HFF-Myc (cell line): Measurements from ENCODE around the gene NMNAT3.

Experiments
- DNase-seq: peaks from one replicate; pipeline ENCODE4 v3.0.0-alpha.2; 2011; ENCODE audit warnings: low read depth; ENCODE audit errors: extremely low read depth
- H3K4me3 ChIP-seq: replicated peaks from 2 replicates; pipeline ENCODE4 v1.5.1; 2011; ENCODE audit warnings: low read depth, mild to moderate bottlenecking, control low read depth, low read length
- TF ChIP-seq, protein P1 (sequence below): IDR thresholded peaks from 2 replicates; pipeline ENCODE4 v1.5.1; 2012; ENCODE audit warnings: mild to moderate bottlenecking, low read depth, low read length, control low read depth; ENCODE audit errors: missing control alignments

The NMNAT3 gene

DNA sequence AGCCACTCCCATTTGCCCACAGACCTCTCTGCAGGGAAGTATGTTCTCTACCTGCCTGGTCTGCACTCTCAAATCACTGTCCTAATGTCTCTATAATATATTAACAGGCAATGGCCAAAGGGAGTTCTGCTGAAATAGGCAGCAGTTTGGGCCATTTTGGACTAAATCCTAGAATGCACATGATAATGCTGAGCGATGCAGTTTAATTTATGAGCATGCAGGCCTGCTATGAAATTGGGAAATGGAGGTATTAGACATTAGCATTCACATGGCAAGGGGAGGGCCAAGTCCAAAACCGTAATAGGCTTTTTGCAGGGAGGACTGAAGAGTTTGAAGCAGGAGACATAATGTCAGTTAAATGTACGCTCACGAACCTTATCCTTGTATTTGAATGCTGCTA is 31.3 kb downstream of the NMNAT3 start:
- TF ChIP-seq, protein P1, sequence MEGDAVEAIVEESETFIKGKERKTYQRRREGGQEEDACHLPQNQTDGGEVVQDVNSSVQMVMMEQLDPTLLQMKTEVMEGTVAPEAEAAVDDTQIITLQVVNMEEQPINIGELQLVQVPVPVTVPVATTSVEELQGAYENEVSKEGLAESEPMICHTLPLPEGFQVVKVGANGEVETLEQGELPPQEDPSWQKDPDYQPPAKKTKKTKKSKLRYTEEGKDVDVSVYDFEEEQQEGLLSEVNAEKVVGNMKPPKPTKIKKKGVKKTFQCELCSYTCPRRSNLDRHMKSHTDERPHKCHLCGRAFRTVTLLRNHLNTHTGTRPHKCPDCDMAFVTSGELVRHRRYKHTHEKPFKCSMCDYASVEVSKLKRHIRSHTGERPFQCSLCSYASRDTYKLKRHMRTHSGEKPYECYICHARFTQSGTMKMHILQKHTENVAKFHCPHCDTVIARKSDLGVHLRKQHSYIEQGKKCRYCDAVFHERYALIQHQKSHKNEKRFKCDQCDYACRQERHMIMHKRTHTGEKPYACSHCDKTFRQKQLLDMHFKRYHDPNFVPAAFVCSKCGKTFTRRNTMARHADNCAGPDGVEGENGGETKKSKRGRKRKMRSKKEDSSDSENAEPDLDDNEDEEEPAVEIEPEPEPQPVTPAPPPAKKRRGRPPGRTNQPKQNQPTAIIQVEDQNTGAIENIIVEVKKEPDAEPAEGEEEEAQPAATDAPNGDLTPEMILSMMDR = no peak
- H3K4me3 ChIP-seq = no peak overlapping the region
- DNase-seq = no peak

DNA sequence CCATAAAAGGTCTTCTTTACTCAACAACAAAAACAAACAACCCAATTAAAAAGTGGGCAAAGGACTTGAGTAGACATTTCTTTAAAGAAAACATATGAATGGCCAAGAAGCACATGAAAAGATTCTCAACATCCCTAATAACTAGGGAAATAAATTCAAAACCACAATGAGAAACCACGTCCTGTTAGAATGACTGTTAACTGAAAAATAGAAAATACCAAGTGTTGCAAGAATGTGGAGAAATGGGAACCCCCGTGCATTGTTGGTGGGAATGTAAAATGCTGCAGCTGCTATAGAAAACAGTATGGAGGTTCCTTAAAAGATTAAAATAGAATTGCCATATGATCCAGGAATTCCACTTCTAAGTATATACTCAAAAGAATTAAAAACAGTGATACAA is 34.8 kb downstream of the NMNAT3 start:
- TF ChIP-seq, protein P1 = no peak
- no peak overlapping the region for H3K4me3 ChIP-seq
- DNase-seq = no peak

DNA sequence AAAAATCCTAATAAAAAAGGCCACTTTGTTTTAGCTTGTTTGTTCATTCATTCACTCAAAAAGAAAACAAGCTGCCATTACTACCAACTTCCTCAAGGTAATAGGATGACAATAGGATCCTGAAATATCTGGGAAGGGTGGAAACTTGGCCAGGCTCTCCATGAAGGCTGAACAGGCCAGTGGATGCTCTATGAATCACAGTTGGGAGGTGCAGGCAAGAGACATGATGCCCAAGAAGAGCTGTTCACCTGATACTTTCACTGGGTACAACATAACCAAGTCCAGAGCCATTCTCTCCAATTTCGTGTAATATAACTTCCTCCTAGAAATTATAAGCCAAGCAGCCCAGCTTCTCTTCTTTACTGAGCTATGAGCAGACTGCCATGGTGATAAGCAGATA is 37.3 kb downstream of the NMNAT3 start:
- H3K4me3 ChIP-seq = no peak overlapping the region
- TF ChIP-seq, protein P1 = no peak
- no peak for DNase-seq

DNA sequence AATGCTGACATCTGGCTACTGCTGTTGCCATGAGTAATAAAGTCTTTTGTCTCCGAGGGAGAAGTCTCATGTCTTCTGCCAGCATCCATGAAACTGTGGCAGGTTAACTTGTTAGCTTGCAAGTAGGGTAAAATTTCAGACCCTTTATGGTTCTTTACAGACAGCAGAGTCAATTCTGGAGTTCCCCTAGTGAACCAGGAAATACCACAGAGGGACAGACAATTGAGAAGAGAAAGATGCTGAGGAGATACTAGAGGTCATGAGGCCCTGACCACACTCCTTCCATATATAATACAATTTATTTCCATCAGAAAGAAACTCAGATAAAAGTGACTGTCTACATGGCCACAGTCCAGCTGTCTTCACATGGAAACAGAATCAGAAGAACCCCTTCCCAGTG is 38.1 kb downstream of the NMNAT3 start:
- no peak for DNase-seq
- TF ChIP-seq, protein P1 = no peak
- no peak overlapping the region for H3K4me3 ChIP-seq

DNA sequence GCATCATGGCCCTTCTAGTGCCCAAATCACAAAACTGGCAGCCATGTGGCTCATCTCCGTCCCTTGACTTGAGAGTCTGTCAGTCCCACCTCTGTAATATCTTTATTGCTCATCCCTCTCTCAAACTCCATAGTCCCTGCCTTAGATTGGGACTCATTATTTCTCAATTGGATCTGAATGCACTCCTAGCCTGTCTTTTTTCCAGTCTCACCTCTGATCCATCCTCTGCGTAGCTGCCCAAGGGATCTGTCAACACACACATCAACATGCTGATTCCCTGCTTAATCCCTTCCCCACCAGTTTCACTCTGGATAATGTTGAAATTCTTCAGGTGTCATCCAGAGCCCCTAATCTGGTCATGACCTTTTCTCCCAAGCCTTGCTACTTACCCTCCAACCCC is 39.3 kb downstream of the NMNAT3 start:
- TF ChIP-seq, protein P1 = no peak
- H3K4me3 ChIP-seq = no peak overlapping the region
- DNase-seq = no peak

DNA sequence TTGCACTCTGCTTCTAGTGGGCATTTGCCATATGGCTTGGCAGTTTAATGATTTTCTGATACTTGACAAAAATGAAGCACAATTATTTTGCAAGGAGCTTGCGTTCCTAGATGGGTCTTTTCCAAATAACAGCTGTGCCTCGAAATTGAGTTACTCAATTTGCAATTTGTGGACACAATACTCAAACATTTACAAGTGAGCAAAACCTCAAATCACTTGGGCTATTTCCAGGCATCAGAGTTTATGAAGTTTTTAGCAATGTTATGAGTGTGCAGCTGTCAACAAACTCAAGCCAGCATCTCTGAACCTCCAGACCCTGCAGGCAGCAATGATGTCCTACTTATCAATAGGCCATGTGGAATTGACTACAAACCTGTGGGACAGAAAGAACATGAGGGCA is 41.3 kb downstream of the NMNAT3 start:
- H3K4me3 ChIP-seq = no peak overlapping the region
- TF ChIP-seq, protein P1 = no peak
- DNase-seq = no peak

DNA sequence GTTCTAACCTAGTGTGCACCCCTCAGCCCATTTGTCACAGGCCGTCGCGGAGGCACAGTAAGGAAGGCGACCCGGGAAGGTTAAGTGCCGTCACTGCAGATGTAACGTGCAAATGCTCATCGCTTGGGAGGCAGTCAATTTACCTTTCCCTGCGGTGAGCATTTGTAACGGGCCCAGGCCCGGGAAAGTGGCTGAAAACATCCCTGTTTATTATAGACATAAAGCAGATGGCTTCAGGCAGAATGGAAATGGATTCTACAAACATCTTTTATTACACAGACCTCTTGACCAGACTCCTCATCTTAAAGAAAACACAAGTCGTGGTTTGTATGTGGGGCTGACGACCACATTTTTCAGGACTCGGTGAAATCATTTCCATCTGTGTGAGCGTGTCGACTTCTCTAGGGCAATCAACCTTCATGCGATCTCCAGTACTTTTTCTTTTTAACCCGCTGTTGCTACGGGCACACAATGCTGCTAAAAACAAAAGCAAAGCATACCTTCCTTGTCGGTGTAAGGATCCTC is 43.6 kb downstream of the NMNAT3 start:
- no peak overlapping the region for H3K4me3 ChIP-seq
- DNase-seq = peak; percentile 33
- TF ChIP-seq, protein P1 = no peak
